SK-N-SH (cell line): Measurements from ENCODE around the gene RBM47. TPM values are rescaled to one million over a fixed set of nuclear protein-coding genes. Genes with fewer than 3 reads are reported as not detected.

Source experiments
- CTCF ChIA-PET: fragments of 300-600, 350-600 bp; formaldehyde crosslinking; extraction: SDS; loops from one replicate; lab custom pipeline; 2021; lab: Yijun Ruan, JAX
- POLR2A ChIA-PET: fragments of 350-600 bp; sonication (Branson Sonifier 250); formaldehyde crosslinking; extraction: SDS; loops from one replicate; lab custom pipeline; 2020; ENCODE audit warnings: antibody characterized with exemption, inconsistent platforms; lab: Yijun Ruan, JAX
- DNase-seq: peaks from one replicate; pipeline ENCODE4 v3.0.0; 2012
- H2AFZ ChIP-seq: fragments of 200-600 bp; sonication (generic); 2 replicates; pipeline ENCODE4 v1.8.1; 2016; ENCODE audit warnings: antibody characterized with exemption, mild to moderate bottlenecking, low read depth
- H3F3A ChIP-seq: fragments of 200-600 bp; sonication (generic); replicated peaks from 2 replicates; pipeline ENCODE3; 2016; ENCODE audit warnings: antibody characterized with exemption, mild to moderate bottlenecking; ENCODE audit not compliant: insufficient read depth
- H3K27ac ChIP-seq, 2 experiments: fragments of 200-500 bp in 1 of 2; fragments of 200-600 bp in 1 of 2; sonication (Bioruptor generic) in 1 of 2; sonication (generic), shearing (Covaris generic) in 1 of 2; 2 replicates each; pipeline versions ENCODE4 v1.5.1 to v1.6.1; 2014 to 2016; ENCODE audit warnings: low read depth in 2 of 2, inconsistent platforms in 1 of 2, low read length in 1 of 2, mild to moderate bottlenecking in 1 of 2, mixed read lengths in 1 of 2
- H3K27me3 ChIP-seq: fragments of 200-600 bp; sonication (generic), shearing (Covaris generic); 2 replicates; pipeline ENCODE4 v1.6.1; 2016; ENCODE audit warnings: mixed run types; ENCODE audit not compliant: insufficient read depth
- H3K36me3 ChIP-seq, 2 experiments: fragments of 200-500 bp in 1 of 2; fragments of 200-600 bp in 1 of 2; sonication (Bioruptor generic) in 1 of 2; sonication (generic) in 1 of 2; replicated peaks in 1 of 2; 2 replicates each; pipeline versions ENCODE3 to v1.5.1; 2014 to 2016; ENCODE audit warnings: low read length in 1 of 2, mild to moderate bottlenecking in 1 of 2; ENCODE audit not compliant: insufficient read depth in 2 of 2, control insufficient read depth in 1 of 2
- H3K4me1 ChIP-seq, 2 experiments: fragments of 200-500 bp in 1 of 2; fragments of 200-600 bp in 1 of 2; sonication (Bioruptor generic) in 1 of 2; sonication (generic), shearing (Covaris generic) in 1 of 2; 2 replicates each; pipeline versions ENCODE4 v1.5.1 to v1.6.1; 2014 to 2016; ENCODE audit warnings: low read depth in 1 of 2, low read length in 1 of 2, mixed run types in 1 of 2; ENCODE audit not compliant: insufficient read depth in 2 of 2, control insufficient read depth in 1 of 2
- H3K4me2 ChIP-seq: fragments of 200-600 bp; sonication (generic), shearing (Covaris generic); 2 replicates; pipeline ENCODE4 v1.6.1; 2017; ENCODE audit warnings: mixed run types
- H3K4me3 ChIP-seq, 2 experiments: fragments of 200-500 bp in 1 of 2; fragments of 200-600 bp in 1 of 2; sonication (Bioruptor generic) in 1 of 2; sonication (generic), shearing (Covaris generic) in 1 of 2; 2 replicates each; pipeline versions ENCODE4 v1.5.1 to v1.8.1; 2014 to 2016; ENCODE audit warnings: low read depth in 2 of 2, inconsistent platforms in 1 of 2, low read length in 1 of 2, mild to moderate bottlenecking in 1 of 2, mixed read lengths in 1 of 2, moderate library complexity in 1 of 2
- H3K79me2 ChIP-seq: fragments of 200-600 bp; sonication (generic); 2 replicates; pipeline ENCODE4 v1.8.1; 2017; ENCODE audit warnings: mild to moderate bottlenecking; ENCODE audit not compliant: insufficient read depth
- H3K9ac ChIP-seq: fragments of 200-600 bp; sonication (generic); 2 replicates; pipeline ENCODE4 v1.6.1; 2017; ENCODE audit warnings: mixed run types
- H3K9me2 ChIP-seq: fragments of 200-600 bp; sonication (generic); 2 replicates; pipeline ENCODE4 v1.6.1; 2017; ENCODE audit warnings: mixed run types
- H3K9me3 ChIP-seq: fragments of 200-600 bp; sonication (generic); 2 replicates; pipeline ENCODE4 v1.6.1; 2017; ENCODE audit warnings: mixed run types, mild to moderate bottlenecking, moderate library complexity
- H4K20me1 ChIP-seq: fragments of 200-600 bp; sonication (generic); 2 replicates; pipeline ENCODE4 v1.6.1; 2017; ENCODE audit warnings: mild to moderate bottlenecking, mixed run types; ENCODE audit not compliant: insufficient read depth
- ELF1 ChIP-seq: IDR thresholded peaks from 2 replicates; pipeline ENCODE4 v1.4.0; 2012
- FOXJ3 ChIP-seq: sonication (generic); formaldehyde crosslinking; IDR thresholded peaks from 2 replicates; pipeline ENCODE4 v1.5.1; 2020; ENCODE audit warnings: mild to moderate bottlenecking, missing genetic modification reagents
- MAX ChIP-seq: IDR thresholded peaks from 2 replicates; pipeline ENCODE4 v1.4.0; 2012; ENCODE audit warnings: low read depth
- MXI1 ChIP-seq: IDR thresholded peaks from 2 replicates; pipeline ENCODE4 v1.6.1; 2012; ENCODE audit warnings: mild to moderate bottlenecking, low read depth, low read length, improper control_type of control experiment
- POLR2AphosphoS5 ChIP-seq: IDR thresholded peaks from 2 replicates; pipeline ENCODE4 v1.6.1; 2012; ENCODE audit warnings: low read depth, low read length
- RAD21 ChIP-seq: IDR thresholded peaks from 2 replicates; pipeline ENCODE4 v1.6.1; 2012; ENCODE audit warnings: mild to moderate bottlenecking, low read length
- RCOR1 ChIP-seq: fragments of 150-350 bp; IDR thresholded peaks from 2 replicates; pipeline ENCODE4 v1.6.1; 2017; ENCODE audit warnings: antibody characterized with exemption, low read length
- WGBS: methylation state at CpG from one replicate; pipeline ENCODE4 v1.1.6; 2017; ENCODE audit warnings: low lambda C conversion rate; 5-methylcytosine and 5-hydroxymethylcytosine counted together
- polyA plus RNA-seq, 3 experiments: library from polyadenylated mRNA; depleted of rRNA; stranded (reverse); fragments of >200 nt; gene quantifications; 2 replicates each; pipeline ENCODE4 v1.2.3, GENCODE V29; 2012
- TF ChIP-seq, protein P1 (sequence below): IDR thresholded peaks from 2 replicates; pipeline ENCODE4 v1.6.1; 2012; ENCODE audit warnings: mild to moderate bottlenecking, low read depth, low read length, moderate library complexity
- TF ChIP-seq, protein P2 (sequence below): fragments of 150-350 bp; IDR thresholded peaks from 2 replicates; pipeline ENCODE4 v1.6.1; 2017; ENCODE audit warnings: antibody characterized with exemption, low read length, low read depth, borderline replicate concordance

The RBM47 gene
- polyA plus RNA-seq, 1 of the 3 experiments (the other 2 are of a cell fraction): 6.8 TPM

DNA sequence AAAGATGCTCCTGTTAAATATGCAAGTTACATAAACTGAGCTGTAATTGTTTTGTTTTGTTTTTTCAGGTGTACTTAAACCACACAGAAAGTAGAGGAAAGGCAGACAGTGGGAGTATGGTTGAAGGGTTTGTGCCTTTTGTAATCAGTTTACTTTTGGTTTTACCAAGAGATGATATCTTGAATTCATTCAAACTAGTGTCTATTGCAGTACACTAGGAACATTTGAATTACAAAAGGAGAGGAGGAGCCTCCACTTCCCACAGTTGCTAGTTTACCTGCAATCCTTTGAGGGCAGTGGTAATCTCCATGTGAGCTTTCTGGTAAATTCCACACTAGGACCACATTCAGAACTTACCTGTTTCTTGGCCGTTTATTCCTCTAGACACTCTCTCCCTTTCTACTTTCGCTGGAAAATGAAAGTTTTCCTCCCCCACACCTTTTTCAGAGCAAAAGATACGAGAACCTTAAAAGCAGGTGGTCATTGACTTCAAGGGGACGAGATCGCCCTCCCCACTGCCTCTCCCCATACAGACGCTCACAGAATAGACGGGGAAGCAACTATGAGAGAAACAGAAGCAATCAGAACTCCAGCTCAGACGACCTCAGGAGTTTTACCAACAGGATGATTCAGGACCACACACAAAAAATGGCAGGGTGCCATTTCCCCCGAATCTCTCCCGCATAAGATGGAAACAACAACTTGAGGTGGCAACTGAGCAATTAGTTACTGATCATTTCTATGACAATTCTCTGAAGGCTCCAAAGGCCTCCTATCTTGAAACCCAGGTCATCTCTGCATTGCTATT is 3.3 kb downstream of the RBM47 start:
- Histone ChIP-seq H3K79me2 (no peaks in the 10 kb centered on the region), H3K27me3 (no peaks in the 10 kb centered on the region), H2AFZ (no peak overlapping the region), H3K9me2 (no peaks in the 10 kb centered on the region), H3K4me2 (peak overlapping the region; percentile 54), H3K4me3 (no peak overlapping the region; a peak in 1 of 4 replicates), H3K9me3 (no peaks in the 10 kb centered on the region), H3K36me3 (no peaks in the 10 kb centered on the region), H3K27ac (no peak overlapping the region), H3F3A (peaks cover 4% of the 10 kb centered on the region), H3K4me1 (no peaks in the 10 kb centered on the region; a peak in 2 of 4 replicates), H3K9ac (no peak overlapping the region), H4K20me1 (no peaks in the 10 kb centered on the region)
- no peak for TF ChIP-seq MXI1
- TF ChIP-seq, protein P1, sequence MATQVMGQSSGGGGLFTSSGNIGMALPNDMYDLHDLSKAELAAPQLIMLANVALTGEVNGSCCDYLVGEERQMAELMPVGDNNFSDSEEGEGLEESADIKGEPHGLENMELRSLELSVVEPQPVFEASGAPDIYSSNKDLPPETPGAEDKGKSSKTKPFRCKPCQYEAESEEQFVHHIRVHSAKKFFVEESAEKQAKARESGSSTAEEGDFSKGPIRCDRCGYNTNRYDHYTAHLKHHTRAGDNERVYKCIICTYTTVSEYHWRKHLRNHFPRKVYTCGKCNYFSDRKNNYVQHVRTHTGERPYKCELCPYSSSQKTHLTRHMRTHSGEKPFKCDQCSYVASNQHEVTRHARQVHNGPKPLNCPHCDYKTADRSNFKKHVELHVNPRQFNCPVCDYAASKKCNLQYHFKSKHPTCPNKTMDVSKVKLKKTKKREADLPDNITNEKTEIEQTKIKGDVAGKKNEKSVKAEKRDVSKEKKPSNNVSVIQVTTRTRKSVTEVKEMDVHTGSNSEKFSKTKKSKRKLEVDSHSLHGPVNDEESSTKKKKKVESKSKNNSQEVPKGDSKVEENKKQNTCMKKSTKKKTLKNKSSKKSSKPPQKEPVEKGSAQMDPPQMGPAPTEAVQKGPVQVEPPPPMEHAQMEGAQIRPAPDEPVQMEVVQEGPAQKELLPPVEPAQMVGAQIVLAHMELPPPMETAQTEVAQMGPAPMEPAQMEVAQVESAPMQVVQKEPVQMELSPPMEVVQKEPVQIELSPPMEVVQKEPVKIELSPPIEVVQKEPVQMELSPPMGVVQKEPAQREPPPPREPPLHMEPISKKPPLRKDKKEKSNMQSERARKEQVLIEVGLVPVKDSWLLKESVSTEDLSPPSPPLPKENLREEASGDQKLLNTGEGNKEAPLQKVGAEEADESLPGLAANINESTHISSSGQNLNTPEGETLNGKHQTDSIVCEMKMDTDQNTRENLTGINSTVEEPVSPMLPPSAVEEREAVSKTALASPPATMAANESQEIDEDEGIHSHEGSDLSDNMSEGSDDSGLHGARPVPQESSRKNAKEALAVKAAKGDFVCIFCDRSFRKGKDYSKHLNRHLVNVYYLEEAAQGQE: no peak
- TF ChIP-seq MAX: no peak
- TF ChIP-seq POLR2AphosphoS5: no peak
- no peak for TF ChIP-seq FOXJ3
- DNase-seq: no peak
- ChIA-PET CTCF (interaction anchor here (0.7 kb wide), 1 partner anchor 317 kb away, joined by 4 read pairs; no protein-coding TSS in a partner anchor), POLR2A (no interaction called here)
- 49% methylated on average over 10 of the region's 10 CpGs for WGBS

- Histone ChIP-seq H3K79me2 (no peaks in the 10 kb centered on the region), H3K9me3 (no peaks in the 10 kb centered on the region), H3K9ac (no peak overlapping the region), H3K27me3 (no peaks in the 10 kb centered on the region), H3F3A (peaks cover 4% of the 10 kb centered on the region), H3K4me2 (no peak overlapping the region), H3K9me2 (no peaks in the 10 kb centered on the region), H3K27ac (no peak overlapping the region), H3K36me3 (no peaks in the 10 kb centered on the region), H3K4me1 (no peaks in the 10 kb centered on the region; a peak in 2 of 4 replicates), H2AFZ (no peak overlapping the region), H3K4me3 (no peak overlapping the region), H4K20me1 (no peaks in the 10 kb centered on the region)
- WGBS: 94% methylated on average over 7 of the region's 7 CpGs
- POLR2A ChIA-PET: no interaction called here
- no peak for DNase-seq
- CTCF ChIA-PET: no interaction called here
- TF ChIP-seq, protein P2, sequence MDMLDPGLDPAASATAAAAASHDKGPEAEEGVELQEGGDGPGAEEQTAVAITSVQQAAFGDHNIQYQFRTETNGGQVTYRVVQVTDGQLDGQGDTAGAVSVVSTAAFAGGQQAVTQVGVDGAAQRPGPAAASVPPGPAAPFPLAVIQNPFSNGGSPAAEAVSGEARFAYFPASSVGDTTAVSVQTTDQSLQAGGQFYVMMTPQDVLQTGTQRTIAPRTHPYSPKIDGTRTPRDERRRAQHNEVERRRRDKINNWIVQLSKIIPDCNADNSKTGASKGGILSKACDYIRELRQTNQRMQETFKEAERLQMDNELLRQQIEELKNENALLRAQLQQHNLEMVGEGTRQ: no peak
- TF ChIP-seq ELF1 (no peak), MXI1 (no peak), RAD21 (no peak), RCOR1 (no peak)
Measured at GRCh38 chr4:40623707-40624106, 6.0 kb downstream of the RBM47 start.
